Measurements from ENCODE around the gene EMC8.

The EMC8 gene

DNA sequence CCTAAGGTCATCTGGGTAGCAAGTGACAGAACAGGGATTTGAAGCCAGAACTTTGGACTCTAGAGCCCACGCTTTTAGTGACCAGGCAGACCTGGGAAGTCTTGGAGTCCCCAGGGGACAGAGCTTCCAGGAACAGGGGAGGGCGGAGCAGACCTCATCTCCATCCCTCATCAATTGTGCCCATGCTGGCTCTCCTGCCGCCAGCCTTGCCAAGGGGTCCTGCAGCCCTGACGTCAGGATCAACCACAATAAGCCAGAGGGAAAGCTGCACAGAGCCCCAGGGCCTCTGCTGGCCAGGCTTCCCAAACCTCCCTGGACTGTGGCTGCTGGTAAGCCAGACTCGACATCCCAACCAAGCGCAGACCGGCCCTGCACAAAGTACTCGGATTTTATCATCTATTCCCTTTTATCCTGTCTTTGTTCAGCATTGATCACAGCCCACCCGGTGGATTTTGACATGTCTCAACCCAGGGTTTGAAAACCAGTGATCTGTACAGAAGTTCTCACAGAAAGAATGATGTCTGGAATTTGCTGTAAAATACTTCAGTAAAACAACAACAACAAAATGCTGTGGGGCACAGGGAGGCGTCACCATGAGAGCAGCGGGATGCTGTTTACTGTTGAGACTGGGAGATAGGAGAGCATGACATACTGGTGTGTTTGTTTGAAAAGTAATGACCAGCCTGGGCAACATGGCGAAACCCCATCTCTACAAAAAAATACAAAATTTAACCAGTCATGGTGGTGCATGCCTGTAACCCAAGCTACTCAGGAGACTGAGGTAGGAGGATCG is 60.2 kb downstream of the EMC8 start:
- H3K4me3 ChIP-seq (ENCODE audit: low read depth, low read length): no peak overlapping the region

More for the DNA sequence above, 60.2 kb downstream of the EMC8 start:
- POLR2A ChIA-PET: no interaction called here
- Histone ChIP-seq H3K4me1 (ENCODE audit: control insufficient read depth, insufficient read depth, low read length) (no peaks in the 10 kb centered on the region), H3K36me3 (ENCODE audit: control insufficient read depth in 2 of 2, insufficient read depth in 1 of 2, low read length in 2 of 2) (no peaks in the 10 kb centered on the region), H3K9me3 (ENCODE audit: control insufficient read depth, insufficient read depth, low read depth, low read length) (no peaks in the 10 kb centered on the region), H3K27ac (ENCODE audit: extremely low read depth, low read depth, low read length) (no peak overlapping the region)
- TF ChIP-seq ZNF843 (tag by site-specific recombination; IDR thresholded peaks at IDR 0.05): no peak
- TF ChIP-seq, protein P1, sequence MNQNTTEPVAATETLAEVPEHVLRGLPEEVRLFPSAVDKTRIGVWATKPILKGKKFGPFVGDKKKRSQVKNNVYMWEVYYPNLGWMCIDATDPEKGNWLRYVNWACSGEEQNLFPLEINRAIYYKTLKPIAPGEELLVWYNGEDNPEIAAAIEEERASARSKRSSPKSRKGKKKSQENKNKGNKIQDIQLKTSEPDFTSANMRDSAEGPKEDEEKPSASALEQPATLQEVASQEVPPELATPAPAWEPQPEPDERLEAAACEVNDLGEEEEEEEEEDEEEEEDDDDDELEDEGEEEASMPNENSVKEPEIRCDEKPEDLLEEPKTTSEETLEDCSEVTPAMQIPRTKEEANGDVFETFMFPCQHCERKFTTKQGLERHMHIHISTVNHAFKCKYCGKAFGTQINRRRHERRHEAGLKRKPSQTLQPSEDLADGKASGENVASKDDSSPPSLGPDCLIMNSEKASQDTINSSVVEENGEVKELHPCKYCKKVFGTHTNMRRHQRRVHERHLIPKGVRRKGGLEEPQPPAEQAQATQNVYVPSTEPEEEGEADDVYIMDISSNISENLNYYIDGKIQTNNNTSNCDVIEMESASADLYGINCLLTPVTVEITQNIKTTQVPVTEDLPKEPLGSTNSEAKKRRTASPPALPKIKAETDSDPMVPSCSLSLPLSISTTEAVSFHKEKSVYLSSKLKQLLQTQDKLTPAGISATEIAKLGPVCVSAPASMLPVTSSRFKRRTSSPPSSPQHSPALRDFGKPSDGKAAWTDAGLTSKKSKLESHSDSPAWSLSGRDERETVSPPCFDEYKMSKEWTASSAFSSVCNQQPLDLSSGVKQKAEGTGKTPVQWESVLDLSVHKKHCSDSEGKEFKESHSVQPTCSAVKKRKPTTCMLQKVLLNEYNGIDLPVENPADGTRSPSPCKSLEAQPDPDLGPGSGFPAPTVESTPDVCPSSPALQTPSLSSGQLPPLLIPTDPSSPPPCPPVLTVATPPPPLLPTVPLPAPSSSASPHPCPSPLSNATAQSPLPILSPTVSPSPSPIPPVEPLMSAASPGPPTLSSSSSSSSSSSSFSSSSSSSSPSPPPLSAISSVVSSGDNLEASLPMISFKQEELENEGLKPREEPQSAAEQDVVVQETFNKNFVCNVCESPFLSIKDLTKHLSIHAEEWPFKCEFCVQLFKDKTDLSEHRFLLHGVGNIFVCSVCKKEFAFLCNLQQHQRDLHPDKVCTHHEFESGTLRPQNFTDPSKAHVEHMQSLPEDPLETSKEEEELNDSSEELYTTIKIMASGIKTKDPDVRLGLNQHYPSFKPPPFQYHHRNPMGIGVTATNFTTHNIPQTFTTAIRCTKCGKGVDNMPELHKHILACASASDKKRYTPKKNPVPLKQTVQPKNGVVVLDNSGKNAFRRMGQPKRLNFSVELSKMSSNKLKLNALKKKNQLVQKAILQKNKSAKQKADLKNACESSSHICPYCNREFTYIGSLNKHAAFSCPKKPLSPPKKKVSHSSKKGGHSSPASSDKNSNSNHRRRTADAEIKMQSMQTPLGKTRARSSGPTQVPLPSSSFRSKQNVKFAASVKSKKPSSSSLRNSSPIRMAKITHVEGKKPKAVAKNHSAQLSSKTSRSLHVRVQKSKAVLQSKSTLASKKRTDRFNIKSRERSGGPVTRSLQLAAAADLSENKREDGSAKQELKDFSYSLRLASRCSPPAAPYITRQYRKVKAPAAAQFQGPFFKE (tag by site-specific recombination; IDR thresholded peaks at IDR 0.05; ENCODE audit: borderline replicate concordance): no peak
- TF ChIP-seq ZEB2 (tag by site-specific recombination; IDR thresholded peaks at IDR 0.05): no peak
- TF ChIP-seq ZNF121 (tag by site-specific recombination; IDR thresholded peaks at IDR 0.05): no peak
- no peak for TF ChIP-seq SETDB1 (IDR thresholded peaks at IDR 0.05; ENCODE audit: insufficient read length, low read length)
- TF ChIP-seq ZNF791 (tag by site-specific recombination; IDR thresholded peaks at IDR 0.05): no peak
- TF ChIP-seq ZNF670 (tag by site-specific recombination; IDR thresholded peaks at IDR 0.05; ENCODE audit: low read depth): no peak
- TF ChIP-seq, protein P2, sequence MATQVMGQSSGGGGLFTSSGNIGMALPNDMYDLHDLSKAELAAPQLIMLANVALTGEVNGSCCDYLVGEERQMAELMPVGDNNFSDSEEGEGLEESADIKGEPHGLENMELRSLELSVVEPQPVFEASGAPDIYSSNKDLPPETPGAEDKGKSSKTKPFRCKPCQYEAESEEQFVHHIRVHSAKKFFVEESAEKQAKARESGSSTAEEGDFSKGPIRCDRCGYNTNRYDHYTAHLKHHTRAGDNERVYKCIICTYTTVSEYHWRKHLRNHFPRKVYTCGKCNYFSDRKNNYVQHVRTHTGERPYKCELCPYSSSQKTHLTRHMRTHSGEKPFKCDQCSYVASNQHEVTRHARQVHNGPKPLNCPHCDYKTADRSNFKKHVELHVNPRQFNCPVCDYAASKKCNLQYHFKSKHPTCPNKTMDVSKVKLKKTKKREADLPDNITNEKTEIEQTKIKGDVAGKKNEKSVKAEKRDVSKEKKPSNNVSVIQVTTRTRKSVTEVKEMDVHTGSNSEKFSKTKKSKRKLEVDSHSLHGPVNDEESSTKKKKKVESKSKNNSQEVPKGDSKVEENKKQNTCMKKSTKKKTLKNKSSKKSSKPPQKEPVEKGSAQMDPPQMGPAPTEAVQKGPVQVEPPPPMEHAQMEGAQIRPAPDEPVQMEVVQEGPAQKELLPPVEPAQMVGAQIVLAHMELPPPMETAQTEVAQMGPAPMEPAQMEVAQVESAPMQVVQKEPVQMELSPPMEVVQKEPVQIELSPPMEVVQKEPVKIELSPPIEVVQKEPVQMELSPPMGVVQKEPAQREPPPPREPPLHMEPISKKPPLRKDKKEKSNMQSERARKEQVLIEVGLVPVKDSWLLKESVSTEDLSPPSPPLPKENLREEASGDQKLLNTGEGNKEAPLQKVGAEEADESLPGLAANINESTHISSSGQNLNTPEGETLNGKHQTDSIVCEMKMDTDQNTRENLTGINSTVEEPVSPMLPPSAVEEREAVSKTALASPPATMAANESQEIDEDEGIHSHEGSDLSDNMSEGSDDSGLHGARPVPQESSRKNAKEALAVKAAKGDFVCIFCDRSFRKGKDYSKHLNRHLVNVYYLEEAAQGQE (tag by site-specific recombination; IDR thresholded peaks at IDR 0.05): no peak
- TF ChIP-seq ZNF624 (tag by site-specific recombination; IDR thresholded peaks at IDR 0.05): no peak
- TF ChIP-seq ZBTB17 (tag by site-specific recombination; IDR thresholded peaks at IDR 0.05): no peak
- TF ChIP-seq KLF8 (tag by site-specific recombination; IDR thresholded peaks at IDR 0.05): no peak
- no peak for TF ChIP-seq ZNF157 (tag by site-specific recombination; IDR thresholded peaks at IDR 0.05)
- no peak for TF ChIP-seq ZNF623 (tag by site-specific recombination; IDR thresholded peaks at IDR 0.05)
- no peak for TF ChIP-seq ZNF776 (tag by site-specific recombination; IDR thresholded peaks at IDR 0.05; ENCODE audit: borderline replicate concordance)
- TF ChIP-seq ZNF394 (tag by site-specific recombination; IDR thresholded peaks at IDR 0.05; ENCODE audit: borderline replicate concordance): no peak
- TF ChIP-seq, protein P3, sequence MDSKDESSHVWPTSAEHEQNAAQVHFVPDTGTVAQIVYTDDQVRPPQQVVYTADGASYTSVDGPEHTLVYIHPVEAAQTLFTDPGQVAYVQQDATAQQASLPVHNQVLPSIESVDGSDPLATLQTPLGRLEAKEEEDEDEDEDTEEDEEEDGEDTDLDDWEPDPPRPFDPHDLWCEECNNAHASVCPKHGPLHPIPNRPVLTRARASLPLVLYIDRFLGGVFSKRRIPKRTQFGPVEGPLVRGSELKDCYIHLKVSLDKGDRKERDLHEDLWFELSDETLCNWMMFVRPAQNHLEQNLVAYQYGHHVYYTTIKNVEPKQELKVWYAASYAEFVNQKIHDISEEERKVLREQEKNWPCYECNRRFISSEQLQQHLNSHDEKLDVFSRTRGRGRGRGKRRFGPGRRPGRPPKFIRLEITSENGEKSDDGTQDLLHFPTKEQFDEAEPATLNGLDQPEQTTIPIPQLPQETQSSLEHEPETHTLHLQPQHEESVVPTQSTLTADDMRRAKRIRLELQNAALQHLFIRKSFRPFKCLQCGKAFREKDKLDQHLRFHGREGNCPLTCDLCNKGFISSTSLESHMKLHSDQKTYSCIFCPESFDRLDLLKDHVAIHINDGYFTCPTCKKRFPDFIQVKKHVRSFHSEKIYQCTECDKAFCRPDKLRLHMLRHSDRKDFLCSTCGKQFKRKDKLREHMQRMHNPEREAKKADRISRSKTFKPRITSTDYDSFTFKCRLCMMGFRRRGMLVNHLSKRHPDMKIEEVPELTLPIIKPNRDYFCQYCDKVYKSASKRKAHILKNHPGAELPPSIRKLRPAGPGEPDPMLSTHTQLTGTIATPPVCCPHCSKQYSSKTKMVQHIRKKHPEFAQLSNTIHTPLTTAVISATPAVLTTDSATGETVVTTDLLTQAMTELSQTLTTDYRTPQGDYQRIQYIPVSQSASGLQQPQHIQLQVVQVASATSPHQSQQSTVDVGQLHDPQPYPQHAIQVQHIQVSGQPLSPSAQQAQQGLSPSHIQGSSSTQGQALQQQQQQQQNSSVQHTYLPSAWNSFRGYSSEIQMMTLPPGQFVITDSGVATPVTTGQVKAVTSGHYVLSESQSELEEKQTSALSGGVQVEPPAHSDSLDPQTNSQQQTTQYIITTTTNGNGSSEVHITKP (tag by site-specific recombination; IDR thresholded peaks at IDR 0.05): no peak
- no peak for TF ChIP-seq ZNF777 (tag by site-specific recombination; IDR thresholded peaks at IDR 0.05; ENCODE audit: borderline replicate concordance)
- CTCF ChIA-PET: interaction anchor here (0.7 to 1.5 kb wide), 2 partner anchors 10 to 15 kb away, joined by 3 read pairs; no protein-coding TSS in a partner anchor

Data from HEK293 (cell line).